ENCODE results near the gene ZNF462.

- TF ChIP-seq, protein P1, sequence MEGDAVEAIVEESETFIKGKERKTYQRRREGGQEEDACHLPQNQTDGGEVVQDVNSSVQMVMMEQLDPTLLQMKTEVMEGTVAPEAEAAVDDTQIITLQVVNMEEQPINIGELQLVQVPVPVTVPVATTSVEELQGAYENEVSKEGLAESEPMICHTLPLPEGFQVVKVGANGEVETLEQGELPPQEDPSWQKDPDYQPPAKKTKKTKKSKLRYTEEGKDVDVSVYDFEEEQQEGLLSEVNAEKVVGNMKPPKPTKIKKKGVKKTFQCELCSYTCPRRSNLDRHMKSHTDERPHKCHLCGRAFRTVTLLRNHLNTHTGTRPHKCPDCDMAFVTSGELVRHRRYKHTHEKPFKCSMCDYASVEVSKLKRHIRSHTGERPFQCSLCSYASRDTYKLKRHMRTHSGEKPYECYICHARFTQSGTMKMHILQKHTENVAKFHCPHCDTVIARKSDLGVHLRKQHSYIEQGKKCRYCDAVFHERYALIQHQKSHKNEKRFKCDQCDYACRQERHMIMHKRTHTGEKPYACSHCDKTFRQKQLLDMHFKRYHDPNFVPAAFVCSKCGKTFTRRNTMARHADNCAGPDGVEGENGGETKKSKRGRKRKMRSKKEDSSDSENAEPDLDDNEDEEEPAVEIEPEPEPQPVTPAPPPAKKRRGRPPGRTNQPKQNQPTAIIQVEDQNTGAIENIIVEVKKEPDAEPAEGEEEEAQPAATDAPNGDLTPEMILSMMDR (IDR thresholded peaks at IDR 0.05) = no peak
- no peak for TF ChIP-seq POLR2AphosphoS5 (IDR thresholded peaks at IDR 0.05; ENCODE audit: insufficient read depth in 1 of 2, low read depth in 1 of 2)
- no peak for TF ChIP-seq POLR2A (IDR thresholded peaks at IDR 0.05)
Measured at GRCh38 chr9:107049803-107050184, 186.8 kb downstream of the ZNF462 start.

Measured in vagina (tissue), 2 donors.